GM12873 (cell line): ENCODE results near the gene CELSR1.

Experiments used
- TF ChIP-seq, protein P1 (sequence below): IDR thresholded peaks from 2 replicates; pipeline ENCODE4 v1.5.1; 2012; ENCODE audit warnings: low read depth, mild to moderate bottlenecking, moderate library complexity, low read length, control low read depth; ENCODE audit not compliant: insufficient read depth; ENCODE audit errors: missing control alignments

The CELSR1 gene

GRCh38 chr22:46416891-46417580 is 120.4 kb downstream of the CELSR1 start:
- TF ChIP-seq, protein P1, sequence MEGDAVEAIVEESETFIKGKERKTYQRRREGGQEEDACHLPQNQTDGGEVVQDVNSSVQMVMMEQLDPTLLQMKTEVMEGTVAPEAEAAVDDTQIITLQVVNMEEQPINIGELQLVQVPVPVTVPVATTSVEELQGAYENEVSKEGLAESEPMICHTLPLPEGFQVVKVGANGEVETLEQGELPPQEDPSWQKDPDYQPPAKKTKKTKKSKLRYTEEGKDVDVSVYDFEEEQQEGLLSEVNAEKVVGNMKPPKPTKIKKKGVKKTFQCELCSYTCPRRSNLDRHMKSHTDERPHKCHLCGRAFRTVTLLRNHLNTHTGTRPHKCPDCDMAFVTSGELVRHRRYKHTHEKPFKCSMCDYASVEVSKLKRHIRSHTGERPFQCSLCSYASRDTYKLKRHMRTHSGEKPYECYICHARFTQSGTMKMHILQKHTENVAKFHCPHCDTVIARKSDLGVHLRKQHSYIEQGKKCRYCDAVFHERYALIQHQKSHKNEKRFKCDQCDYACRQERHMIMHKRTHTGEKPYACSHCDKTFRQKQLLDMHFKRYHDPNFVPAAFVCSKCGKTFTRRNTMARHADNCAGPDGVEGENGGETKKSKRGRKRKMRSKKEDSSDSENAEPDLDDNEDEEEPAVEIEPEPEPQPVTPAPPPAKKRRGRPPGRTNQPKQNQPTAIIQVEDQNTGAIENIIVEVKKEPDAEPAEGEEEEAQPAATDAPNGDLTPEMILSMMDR: no peak

DNA sequence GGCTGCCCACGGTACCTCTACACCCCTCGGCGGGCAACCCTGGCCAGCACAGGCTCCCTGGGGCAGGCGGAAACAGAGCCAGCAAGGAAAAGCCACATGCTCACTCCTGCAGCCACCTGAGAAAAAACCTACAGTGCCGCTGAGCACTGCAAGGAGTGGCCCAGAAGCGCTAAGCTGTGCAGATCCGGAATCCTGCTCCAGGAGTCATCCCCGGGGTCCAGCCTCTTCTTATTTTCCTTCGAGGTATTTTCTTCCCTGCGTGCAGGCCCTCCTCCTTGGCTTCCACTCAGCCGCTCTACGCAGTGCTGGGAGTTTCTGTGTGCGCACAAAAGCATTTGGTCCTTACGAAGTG is 120.9 kb downstream of the CELSR1 start:
- TF ChIP-seq, protein P1: no peak

- TF ChIP-seq, protein P1: no peak
Measured at GRCh38 chr22:46415776-46416519, 121.5 kb downstream of the CELSR1 start.

DNA sequence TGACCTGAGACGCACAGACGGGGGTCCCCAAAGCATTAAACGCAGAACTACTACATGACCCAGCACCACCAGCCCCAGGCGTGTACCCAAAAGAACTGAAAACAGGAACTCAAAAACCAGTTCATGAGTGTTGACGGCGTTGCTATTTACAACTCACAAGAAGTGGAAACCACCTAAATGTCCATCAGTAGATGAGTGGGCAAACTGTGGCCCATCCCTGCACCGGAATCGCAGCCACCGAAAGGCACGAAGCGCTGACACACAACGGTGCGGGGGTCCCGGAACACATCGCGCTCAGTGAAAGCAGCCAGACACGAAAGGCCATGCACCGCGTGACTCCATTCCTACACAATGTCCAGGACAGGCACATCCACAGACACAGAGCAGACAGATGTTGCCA is 122.7 kb downstream of the CELSR1 start:
- TF ChIP-seq, protein P1: no peak

- TF ChIP-seq, protein P1: no peak
Measured at GRCh38 chr22:46413725-46414379, 123.6 kb downstream of the CELSR1 start.

GRCh38 chr22:46411347-46411746 is 126.1 kb downstream of the CELSR1 start:
- TF ChIP-seq, protein P1: no peak

GRCh38 chr22:46410291-46410808 is 127.1 kb downstream of the CELSR1 start:
- TF ChIP-seq, protein P1: no peak
